Measurements from ENCODE around the gene ZFR. TPM values are rescaled to one million over a fixed set of nuclear protein-coding genes. Genes with fewer than 3 reads are reported as not detected.
A peak's percentile ranks its signal among the peaks of the same experiment; 100 is the strongest.

ZFR gene
- total RNA-seq, 1 donor from 2014 or later: 89.8 TPM

GRCh38 chr5:32392039-32392438 lies 52.5 kb downstream of the ZFR start:
- no peak overlapping the region for H3K4me3 Mint-ChIP-seq
- no peak overlapping the region for H3K27ac Mint-ChIP-seq (ENCODE audit: unreplicated experiment)
- H3K4me1 Mint-ChIP-seq: no peaks in the 10 kb centered on the region
- no peaks in the 10 kb centered on the region for H3K27me3 Mint-ChIP-seq (ENCODE audit: low read depth)
- TF ChIP-seq CTCF (conservative IDR thresholded peaks at IDR 0.05): no peak
- H3K36me3 Mint-ChIP-seq (ENCODE audit: low read depth): peaks cover 17% of the 10 kb centered on the region
- H3K9me3 Mint-ChIP-seq: no peaks in the 10 kb centered on the region
- DNase-seq (ENCODE audit: low read depth, low spot score): no peak

- H3K4me3 Mint-ChIP-seq: no peak overlapping the region
- no peak for TF ChIP-seq CTCF (conservative IDR thresholded peaks at IDR 0.05)
Measured at GRCh38 chr5:32390819-32391591, 53.5 kb downstream of the ZFR start.

DNA sequence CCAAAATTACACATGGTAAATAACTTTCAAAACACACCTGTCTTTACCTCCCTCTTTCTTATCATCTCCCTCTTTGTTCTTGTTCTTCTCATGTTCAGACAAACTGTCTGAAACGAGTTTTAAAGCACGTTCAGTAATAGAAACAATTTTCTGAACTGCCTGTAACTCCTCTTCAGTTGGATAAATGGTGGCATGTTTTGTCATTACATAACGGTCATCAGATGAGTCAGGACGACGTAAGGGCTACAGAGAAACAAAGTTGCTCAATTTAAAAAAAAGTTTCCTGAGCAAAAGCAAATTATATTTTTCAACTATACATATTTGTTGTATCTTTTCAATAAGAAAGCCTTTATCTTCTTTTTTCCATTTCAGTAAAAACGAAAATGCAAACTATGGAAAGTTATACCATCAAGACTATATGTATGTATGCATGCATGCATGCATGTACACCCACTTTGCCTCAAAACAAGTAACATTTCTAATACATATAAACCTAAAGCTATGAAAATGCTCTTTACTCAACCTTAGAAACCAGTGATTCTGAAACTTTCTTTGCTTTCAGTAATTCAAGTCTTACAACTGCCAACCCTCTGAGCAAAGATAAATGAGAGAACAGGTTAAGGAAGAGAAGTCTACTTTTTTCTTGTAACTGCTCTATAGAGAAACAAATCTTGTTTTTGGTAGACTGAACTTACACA lies 56.0 kb downstream of the ZFR start:
- Mint-ChIP-seq H3K4me1 (no peaks in the 10 kb centered on the region), H3K27ac (ENCODE audit: unreplicated experiment) (peak overlapping the region; percentile 64), H3K4me3 (no peak overlapping the region), H3K27me3 (ENCODE audit: low read depth) (no peaks in the 10 kb centered on the region), H3K36me3 (ENCODE audit: low read depth) (peaks cover 16% of the 10 kb centered on the region), H3K9me3 (no peaks in the 10 kb centered on the region)
- no peak for DNase-seq (ENCODE audit: low read depth, low spot score)
- TF ChIP-seq CTCF (conservative IDR thresholded peaks at IDR 0.05): no peak

More at GRCh38 chr5:32390819-32391591, 53.5 kb downstream of the ZFR start:
- no peak overlapping the region for H3K27ac Mint-ChIP-seq (ENCODE audit: unreplicated experiment)
- no peak for DNase-seq (ENCODE audit: low read depth, low spot score)
- H3K4me1 Mint-ChIP-seq: no peaks in the 10 kb centered on the region
- H3K36me3 Mint-ChIP-seq (ENCODE audit: low read depth): peaks cover 15% of the 10 kb centered on the region
- H3K9me3 Mint-ChIP-seq: no peaks in the 10 kb centered on the region
- no peaks in the 10 kb centered on the region for H3K27me3 Mint-ChIP-seq (ENCODE audit: low read depth)

DNA sequence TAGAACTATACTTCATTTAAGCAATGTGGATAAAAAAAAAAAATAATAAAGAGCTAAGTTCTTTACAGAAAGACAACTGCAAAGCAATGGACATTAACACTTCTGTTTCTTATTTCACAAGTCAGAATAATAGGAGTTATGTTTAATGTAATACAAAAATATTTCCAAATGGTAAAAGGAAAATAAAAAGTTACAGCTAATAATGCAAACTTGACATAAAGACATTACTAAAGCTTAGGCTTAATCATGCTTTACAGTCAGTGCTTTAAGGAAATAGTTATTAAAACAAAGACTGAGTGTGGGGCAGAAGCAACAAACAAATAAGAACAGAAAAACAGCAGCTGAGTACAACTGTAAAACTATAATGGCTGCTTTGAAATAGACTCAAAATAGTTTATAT lies 56.7 kb downstream of the ZFR start:
- no peak for TF ChIP-seq CTCF (conservative IDR thresholded peaks at IDR 0.05)
- Mint-ChIP-seq H3K27me3 (ENCODE audit: low read depth) (no peaks in the 10 kb centered on the region), H3K36me3 (ENCODE audit: low read depth) (peaks cover 16% of the 10 kb centered on the region), H3K9me3 (no peaks in the 10 kb centered on the region), H3K4me1 (no peaks in the 10 kb centered on the region), H3K4me3 (no peak overlapping the region), H3K27ac (ENCODE audit: unreplicated experiment) (no peak overlapping the region)
- no peak for DNase-seq (ENCODE audit: low read depth, low spot score)

GRCh38 chr5:32387211-32387610 lies 57.3 kb downstream of the ZFR start:
- no peak overlapping the region for H3K4me3 Mint-ChIP-seq
- DNase-seq (ENCODE audit: low read depth, low spot score): no peak
- H3K9me3 Mint-ChIP-seq: no peaks in the 10 kb centered on the region
- TF ChIP-seq CTCF (conservative IDR thresholded peaks at IDR 0.05): no peak
- no peaks in the 10 kb centered on the region for H3K27me3 Mint-ChIP-seq (ENCODE audit: low read depth)
- H3K36me3 Mint-ChIP-seq (ENCODE audit: low read depth): peaks cover 16% of the 10 kb centered on the region
- no peak overlapping the region for H3K27ac Mint-ChIP-seq (ENCODE audit: unreplicated experiment)
- H3K4me1 Mint-ChIP-seq: no peaks in the 10 kb centered on the region

All from neural crest cell (in vitro differentiated cells).